ENCODE data around the gene CTRB2. TPM values are rescaled to one million over a fixed set of nuclear protein-coding genes. Genes with fewer than 3 reads are reported as not detected.
"Not testable (repeated sequence)": the region's sequence is repeated elsewhere in the genome, so short reads cannot be mapped to it uniquely, and the experiment has no call there.

CTRB2 gene
- total RNA-seq, 2 experiments from 2014 or later, result not detected

DNA sequence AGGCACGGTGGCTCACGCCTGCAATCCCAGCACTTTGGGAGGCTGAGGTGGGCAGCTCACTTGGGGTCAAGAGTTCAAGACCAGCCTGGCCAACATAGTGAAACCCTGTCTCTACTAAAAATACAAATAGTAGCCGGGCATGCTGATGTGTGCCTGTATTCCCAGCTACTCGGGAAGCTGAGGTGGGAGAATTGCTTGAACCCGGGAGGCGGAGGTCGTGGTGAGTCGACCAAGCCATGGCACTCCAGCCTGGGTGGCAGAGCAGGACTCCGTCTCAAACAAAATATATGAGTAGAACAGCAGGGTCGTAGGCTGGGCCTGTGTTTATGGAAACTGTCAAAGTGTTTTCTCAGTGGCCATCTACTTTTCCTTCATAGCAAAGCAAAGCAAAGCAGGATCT, 4.3 kb upstream of the CTRB2 start:
- H3K36me3 Mint-ChIP-seq (ENCODE audit: low read depth); H3K4me3 Mint-ChIP-seq; POLR2A ChIA-PET; DNase-seq; H3K4me1 Mint-ChIP-seq; H3K9me3 Mint-ChIP-seq; CTCF ChIA-PET; H3K27me3 Mint-ChIP-seq; H3K27ac Mint-ChIP-seq: not testable (repeated sequence)

DNA sequence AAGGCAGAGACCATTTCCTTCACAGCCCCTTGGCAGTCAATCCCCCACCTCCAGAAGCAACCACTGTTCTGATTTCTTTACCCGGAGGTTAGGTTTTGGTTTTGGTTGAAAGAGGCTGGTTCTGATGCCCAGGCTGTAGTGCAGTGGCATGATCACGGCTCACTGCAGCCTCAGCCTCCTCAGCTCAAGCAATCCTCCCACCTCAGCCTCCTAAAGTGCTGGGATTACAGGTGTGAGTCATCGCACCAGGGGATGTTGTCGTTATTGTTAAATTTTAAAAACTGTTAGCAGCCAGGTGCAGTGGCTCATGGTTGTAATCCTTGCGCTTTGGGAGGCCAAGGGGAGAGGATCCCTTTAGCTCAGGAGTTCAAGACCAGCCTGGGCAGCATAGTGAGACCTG, 3.0 kb upstream of the CTRB2 start:
- Mint-ChIP-seq H3K27ac (no peak overlapping the region), H3K4me3 (no peak overlapping the region), H3K27me3 (no peaks in the 10 kb centered on the region), H3K36me3 (ENCODE audit: low read depth) (no peaks in the 10 kb centered on the region), H3K4me1 (no peaks in the 10 kb centered on the region), H3K9me3 (no peaks in the 10 kb centered on the region)
- CTCF ChIA-PET, result interaction anchor here (0.6 to 2.2 kb wide), 4 partner anchors 10 to 740 kb away, joined by 3 to 7 read pairs (median 4); no protein-coding TSS in a partner anchor
- POLR2A ChIA-PET, result no interaction called here
- no peak for DNase-seq

DNA sequence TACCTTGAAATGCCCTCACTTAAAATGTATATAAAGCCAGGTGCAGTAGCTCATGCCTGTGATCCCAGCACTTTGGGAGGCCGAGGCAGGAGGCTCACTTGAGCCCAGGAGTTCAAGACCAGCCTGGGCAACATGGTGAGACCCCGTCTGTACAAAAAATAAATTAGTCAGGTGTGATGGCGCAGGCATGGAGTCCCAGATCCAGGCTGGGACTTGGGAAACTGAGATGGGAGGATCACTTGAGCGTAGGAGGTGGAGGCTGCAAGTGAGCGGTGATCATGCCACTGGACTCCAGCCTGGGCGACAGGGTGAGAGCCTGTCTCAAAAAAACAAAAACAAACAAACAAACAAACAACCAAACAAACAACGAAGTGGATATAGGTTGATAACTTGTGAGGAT, 2.6 kb upstream of the CTRB2 start:
- CTCF ChIA-PET, result interaction anchor here (0.6 to 2.2 kb wide), 4 partner anchors 10 to 740 kb away, joined by 3 to 7 read pairs (median 4); no protein-coding TSS in a partner anchor
- H3K4me3 Mint-ChIP-seq; H3K9me3 Mint-ChIP-seq; H3K4me1 Mint-ChIP-seq; H3K36me3 Mint-ChIP-seq (ENCODE audit: low read depth); POLR2A ChIA-PET; H3K27ac Mint-ChIP-seq; DNase-seq; H3K27me3 Mint-ChIP-seq: not testable (repeated sequence)

DNA sequence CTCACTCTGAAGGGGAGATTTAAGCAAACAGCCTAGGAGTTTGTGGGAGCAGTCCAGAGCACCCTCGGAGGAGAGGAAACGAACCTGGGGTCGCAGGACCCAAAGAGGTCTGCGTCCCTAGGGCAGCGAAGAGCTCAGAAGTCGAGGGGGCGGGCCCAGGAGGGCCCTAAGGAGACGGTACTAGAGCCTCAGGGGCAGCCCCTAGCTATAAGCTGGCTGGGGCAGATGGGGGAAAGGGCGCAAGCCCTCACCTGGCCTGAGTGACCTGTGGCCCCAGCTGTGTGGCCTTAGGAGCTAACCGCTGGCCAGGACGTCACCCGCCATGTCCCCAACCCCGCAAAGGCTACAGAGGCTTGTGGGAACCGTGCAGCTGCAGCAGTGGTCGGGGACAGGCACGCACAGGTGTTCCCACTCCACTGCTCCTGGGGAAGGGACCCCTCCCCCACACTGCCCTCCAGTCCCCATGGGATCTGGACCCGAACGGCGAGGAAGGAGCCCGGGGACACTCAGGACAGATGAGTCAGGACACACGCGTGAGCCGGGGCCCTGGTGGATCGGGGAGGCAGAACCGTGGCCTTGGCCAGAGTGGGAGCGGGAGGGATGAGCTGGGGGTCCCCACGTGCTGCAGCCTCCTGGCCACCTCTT, 2.0 kb upstream of the CTRB2 start:
- H3K4me3 Mint-ChIP-seq, result no peak overlapping the region
- H3K36me3 Mint-ChIP-seq (ENCODE audit: low read depth), result no peaks in the 10 kb centered on the region
- no peaks in the 10 kb centered on the region for H3K9me3 Mint-ChIP-seq
- H3K27me3 Mint-ChIP-seq, result no peaks in the 10 kb centered on the region
- CTCF ChIA-PET, result interaction anchor here (0.9 to 2.2 kb wide), 3 partner anchors 9 to 256 kb away, joined by 3 to 7 read pairs (median 4); no protein-coding TSS in a partner anchor
- POLR2A ChIA-PET, result no interaction called here
- H3K4me1 Mint-ChIP-seq, result no peaks in the 10 kb centered on the region
- no peak overlapping the region for H3K27ac Mint-ChIP-seq
- no peak for DNase-seq

DNA sequence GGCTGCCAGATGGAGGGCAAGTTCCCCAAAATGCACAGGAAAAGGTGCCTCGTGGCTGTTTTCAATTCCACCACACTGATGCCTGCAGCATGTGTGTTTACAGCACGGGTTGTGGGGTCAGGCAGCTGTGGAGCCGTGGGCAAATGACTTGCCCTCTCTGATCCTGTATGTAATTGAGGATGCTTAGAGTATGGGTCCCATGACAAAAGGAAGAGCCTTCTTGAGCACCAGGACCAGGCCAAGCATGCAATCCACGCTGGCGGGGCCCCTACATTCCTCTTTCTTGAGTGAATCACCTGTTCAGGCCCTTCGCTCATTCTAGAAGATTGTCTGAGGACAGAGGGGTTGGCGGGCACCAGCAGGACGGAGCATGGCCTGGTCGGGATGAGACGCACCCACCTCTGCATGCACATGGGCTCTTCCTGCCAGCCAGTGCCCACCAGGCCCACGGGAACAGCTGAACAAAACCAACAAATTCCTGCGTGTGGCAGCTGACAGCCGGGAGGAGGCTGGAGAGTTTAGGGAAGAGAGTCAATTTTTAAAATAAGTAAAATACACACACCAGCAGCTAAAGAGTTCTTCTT, 1.4 kb upstream of the CTRB2 start:
- no peaks in the 10 kb centered on the region for H3K27me3 Mint-ChIP-seq
- POLR2A ChIA-PET, result no interaction called here
- H3K4me3 Mint-ChIP-seq, result no peak overlapping the region
- H3K4me1 Mint-ChIP-seq, result no peaks in the 10 kb centered on the region
- no peak for DNase-seq
- CTCF ChIA-PET, result interaction anchor here (1.3 to 2.2 kb wide), 2 partner anchors 9 to 25 kb away, joined by 4 to 7 read pairs; no protein-coding TSS in a partner anchor
- no peaks in the 10 kb centered on the region for H3K36me3 Mint-ChIP-seq (ENCODE audit: low read depth)
- H3K27ac Mint-ChIP-seq, result no peak overlapping the region
- no peaks in the 10 kb centered on the region for H3K9me3 Mint-ChIP-seq

DNA sequence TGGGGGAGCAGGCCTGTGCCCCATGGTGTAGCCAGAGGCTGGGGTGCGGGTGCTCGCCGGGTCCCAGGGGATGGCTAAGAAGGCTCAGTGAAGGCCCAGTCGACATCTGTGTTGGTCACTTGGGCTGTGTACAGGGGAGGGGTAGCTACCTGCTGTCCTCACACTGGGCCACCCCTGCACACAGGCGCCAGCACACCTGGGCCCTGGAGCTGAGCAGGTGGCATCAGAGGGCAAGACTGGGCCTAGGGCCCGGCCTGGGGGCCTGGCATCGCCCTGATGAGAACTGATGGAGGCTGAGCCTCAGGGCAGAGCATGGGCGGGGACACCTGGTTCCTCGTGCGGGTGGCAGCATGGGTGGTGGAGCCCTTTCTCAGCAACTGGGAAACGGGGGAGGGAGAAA, 870 bp upstream of the CTRB2 start:
- Mint-ChIP-seq H3K9me3 (no peaks in the 10 kb centered on the region), H3K4me3 (no peak overlapping the region), H3K4me1 (no peaks in the 10 kb centered on the region), H3K27me3 (no peaks in the 10 kb centered on the region), H3K36me3 (ENCODE audit: low read depth) (no peaks in the 10 kb centered on the region), H3K27ac (no peak overlapping the region)
- POLR2A ChIA-PET, result no interaction called here
- CTCF ChIA-PET, result no interaction called here
- no peak for DNase-seq

DNA sequence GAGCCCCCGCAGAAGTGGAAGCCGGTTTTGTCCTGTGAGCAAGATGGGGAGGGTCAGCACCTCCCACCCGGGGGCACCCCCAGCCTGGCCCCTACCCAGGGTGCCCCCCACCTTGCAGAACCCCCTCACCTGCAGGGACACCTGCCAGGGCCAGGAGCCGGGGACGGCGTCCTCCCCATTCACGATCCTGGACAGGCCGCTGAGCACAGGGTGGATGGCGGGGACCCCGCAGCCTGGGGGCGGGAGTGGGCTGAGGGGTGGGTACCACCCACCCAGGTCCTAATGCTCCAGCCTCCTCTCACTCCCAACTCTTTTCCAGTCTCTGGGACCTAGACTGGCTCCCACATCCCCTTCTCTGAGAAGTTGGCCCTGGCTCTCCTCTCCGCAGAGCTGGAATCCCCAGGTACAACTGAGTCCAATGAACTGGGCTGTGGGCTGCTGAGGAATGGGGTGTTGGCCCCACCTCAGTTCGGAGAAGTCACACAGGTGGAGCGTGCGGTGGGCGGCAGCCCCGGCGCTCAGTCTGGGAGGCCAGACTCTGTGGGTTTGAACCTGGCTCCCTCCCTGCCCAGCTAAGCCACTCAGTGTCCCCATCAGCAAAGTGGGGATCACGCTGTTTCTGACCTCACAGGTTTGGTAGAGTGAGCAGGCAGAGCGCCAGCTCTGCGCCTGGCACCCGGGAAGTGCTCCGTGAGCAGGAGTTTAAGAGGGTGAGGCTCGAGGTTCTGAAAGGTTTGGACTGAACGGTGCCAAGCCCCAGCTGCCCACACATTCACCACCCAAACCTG, 806 bp downstream of the CTRB2 start:
- POLR2A ChIA-PET; H3K27ac Mint-ChIP-seq; H3K36me3 Mint-ChIP-seq (ENCODE audit: low read depth); H3K4me1 Mint-ChIP-seq; H3K27me3 Mint-ChIP-seq; DNase-seq; H3K4me3 Mint-ChIP-seq; H3K9me3 Mint-ChIP-seq; CTCF ChIA-PET: not testable (repeated sequence)

DNA sequence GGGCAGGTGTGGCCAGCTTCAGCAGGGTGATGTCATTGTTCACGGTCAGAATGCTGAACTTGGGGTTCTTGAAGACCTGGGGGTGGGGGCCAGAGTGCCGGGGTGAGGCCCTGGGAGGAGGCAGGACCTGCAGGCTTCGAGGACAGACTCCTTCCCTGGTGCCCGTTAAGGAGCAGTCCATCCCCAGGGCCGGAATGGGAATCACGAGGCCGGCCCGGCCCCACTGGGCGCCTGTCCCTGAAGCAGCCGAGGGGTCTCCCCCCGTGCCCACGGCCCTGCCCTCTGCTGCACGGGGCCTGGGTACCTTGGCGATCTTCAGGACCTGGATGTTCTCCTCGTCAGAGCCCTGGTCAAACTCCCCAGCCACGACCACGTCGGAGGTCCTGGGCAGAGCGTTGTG, 1.5 kb downstream of the CTRB2 start:
- DNase-seq; H3K4me1 Mint-ChIP-seq; CTCF ChIA-PET; H3K27me3 Mint-ChIP-seq; H3K27ac Mint-ChIP-seq; H3K9me3 Mint-ChIP-seq; H3K4me3 Mint-ChIP-seq; H3K36me3 Mint-ChIP-seq (ENCODE audit: low read depth); POLR2A ChIA-PET: not testable (repeated sequence)

DNA sequence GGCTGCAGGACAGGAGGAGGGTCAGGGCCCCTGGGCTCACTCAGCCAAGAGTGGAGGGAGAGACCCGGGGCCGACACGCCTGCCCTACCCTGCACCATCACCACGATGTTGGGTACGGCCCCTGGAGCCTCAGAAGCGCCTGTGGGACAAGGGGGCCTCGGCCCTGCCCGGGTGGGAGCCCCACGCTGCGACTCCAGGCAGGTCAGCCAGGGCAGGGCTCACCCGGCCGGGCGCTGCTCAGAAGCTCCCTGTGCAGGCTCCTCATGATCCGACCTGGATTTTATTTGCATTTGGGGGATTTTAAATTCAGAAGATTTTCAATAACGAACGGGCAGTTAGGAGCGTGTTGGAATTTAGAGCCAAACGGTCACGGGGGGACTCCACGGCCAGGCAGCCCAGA, 2.1 kb downstream of the CTRB2 start:
- H3K36me3 Mint-ChIP-seq (ENCODE audit: low read depth); DNase-seq; H3K27me3 Mint-ChIP-seq; POLR2A ChIA-PET; H3K4me1 Mint-ChIP-seq; H3K9me3 Mint-ChIP-seq; CTCF ChIA-PET; H3K27ac Mint-ChIP-seq; H3K4me3 Mint-ChIP-seq: not testable (repeated sequence)

DNA sequence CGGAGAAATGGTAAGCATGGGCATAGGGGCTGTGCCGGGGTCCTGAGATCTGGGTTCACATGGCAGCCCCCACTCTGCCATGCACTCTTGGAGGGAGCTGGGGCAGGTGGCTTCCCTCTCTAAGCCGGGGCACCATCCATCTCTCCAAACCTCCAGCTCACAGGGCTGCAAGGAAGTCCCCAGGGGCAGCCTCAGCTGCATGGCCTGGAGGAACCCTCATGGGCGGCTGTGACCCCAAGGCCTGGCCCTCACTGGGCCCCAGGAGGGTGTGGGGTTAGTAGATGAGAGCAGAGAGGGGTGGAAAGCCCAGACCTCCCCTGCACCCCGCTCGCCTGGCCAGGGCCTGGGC, 2.6 kb downstream of the CTRB2 start:
- Mint-ChIP-seq H3K9me3 (no peaks in the 10 kb centered on the region), H3K27ac (no peak overlapping the region), H3K27me3 (peaks cover 5% of the 10 kb centered on the region), H3K4me1 (peaks cover 5% of the 10 kb centered on the region), H3K4me3 (no peak overlapping the region), H3K36me3 (ENCODE audit: low read depth) (no peaks in the 10 kb centered on the region)
- CTCF ChIA-PET, result no interaction called here
- no peak for DNase-seq
- POLR2A ChIA-PET, result no interaction called here

DNA sequence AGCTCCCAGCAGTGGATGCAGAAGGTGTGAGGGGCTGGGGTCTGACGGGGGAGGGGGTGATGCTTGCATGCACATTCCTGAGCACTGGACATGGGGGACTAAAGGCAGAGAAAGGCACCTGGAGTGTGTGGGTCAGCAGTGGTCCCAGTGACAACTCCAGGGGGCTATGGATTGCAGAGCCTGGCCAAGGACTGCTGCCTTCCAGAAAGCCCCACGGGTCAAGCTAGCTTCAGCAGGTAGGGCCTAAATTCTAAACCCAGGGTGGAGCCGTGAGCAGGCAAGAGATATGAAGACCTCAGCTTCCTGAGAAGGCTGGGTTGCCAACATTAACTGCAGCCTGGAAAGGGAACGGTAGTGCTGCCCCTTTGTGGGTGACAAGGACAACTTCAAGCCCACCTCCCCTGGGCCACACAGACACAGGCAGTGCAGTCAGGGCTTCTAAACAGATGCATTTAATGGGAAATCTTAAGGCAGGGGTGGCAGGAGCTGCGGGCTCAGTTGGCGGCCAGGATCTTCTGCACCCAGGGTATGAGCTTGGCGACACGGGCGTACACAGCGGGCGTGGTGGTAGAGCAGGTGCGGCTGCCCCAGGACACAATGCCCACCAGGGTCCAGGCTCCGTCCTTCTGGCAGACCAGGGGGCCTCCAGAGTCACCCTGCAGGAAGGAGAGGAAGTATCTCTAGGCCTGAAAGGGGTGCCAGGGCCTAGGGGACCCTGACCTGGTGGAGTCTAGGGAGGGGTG, 3.1 kb downstream of the CTRB2 start:
- H3K27me3 Mint-ChIP-seq, result peaks cover 5% of the 10 kb centered on the region
- H3K9me3 Mint-ChIP-seq, result no peaks in the 10 kb centered on the region
- no peak for DNase-seq
- H3K36me3 Mint-ChIP-seq (ENCODE audit: low read depth), result no peaks in the 10 kb centered on the region
- no peak overlapping the region for H3K4me3 Mint-ChIP-seq
- POLR2A ChIA-PET, result no interaction called here
- no peak overlapping the region for H3K27ac Mint-ChIP-seq
- CTCF ChIA-PET, result no interaction called here
- H3K4me1 Mint-ChIP-seq, result peaks cover 7% of the 10 kb centered on the region

DNA sequence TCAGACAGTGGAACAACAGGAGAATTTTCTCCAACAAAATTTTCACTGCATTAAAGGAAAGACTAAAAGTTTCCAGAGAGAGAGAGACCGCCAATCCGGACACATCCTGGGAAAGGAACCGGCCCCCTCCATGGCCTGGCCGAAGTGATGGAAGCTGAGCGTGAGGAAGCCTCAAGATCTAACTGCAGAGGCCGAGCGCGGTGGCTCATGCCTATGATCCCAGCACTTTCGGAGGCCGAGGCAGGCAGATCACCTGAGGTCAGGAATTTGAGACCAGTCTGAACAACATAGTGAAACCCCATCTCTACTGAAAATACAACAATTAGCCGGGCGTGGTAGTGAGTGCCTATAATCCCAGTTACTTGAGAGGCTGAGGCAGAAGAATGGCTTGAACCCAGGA, 3.9 kb downstream of the CTRB2 start:
- Mint-ChIP-seq H3K9me3 (no peaks in the 10 kb centered on the region), H3K4me1 (peaks cover 7% of the 10 kb centered on the region), H3K4me3 (no peak overlapping the region), H3K27me3 (peaks cover 9% of the 10 kb centered on the region), H3K27ac (no peak overlapping the region), H3K36me3 (ENCODE audit: low read depth) (no peaks in the 10 kb centered on the region)
- no peak for DNase-seq
- ChIA-PET CTCF (no interaction called here), POLR2A (no interaction called here)

DNA sequence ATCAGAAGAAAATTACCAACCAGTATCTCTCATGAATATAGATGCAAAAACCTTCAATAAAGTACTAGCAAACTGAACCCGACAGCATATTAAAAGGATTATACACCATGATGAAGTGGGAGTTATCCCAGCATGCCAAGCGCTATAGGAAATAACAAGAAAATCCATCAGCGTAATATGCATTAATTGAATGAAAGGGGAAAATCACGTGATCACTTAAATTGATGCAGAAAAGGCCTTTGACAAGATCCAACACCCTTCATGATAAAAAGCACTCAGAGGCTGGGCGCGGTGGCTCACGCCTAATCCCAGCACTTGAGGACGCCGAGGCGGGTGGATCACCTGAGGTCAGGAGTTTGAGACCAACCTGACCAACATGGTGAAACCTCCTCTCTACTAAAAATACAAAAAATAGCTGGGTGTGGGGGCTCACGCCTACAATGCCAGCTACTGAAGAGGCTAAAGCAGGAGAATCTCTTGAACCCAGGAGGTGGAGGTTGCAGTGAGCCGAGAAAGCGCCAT, 4.8 kb downstream of the CTRB2 start:
- H3K27me3 Mint-ChIP-seq, result peaks cover 14% of the 10 kb centered on the region
- H3K4me3 Mint-ChIP-seq, result no peak overlapping the region
- ChIA-PET POLR2A (no interaction called here), CTCF (interaction anchor here (0.6 to 2.1 kb wide), 6 partner anchors 27 to 530 kb away, joined by 3 to 9 read pairs (median 3); no protein-coding TSS in a partner anchor)
- H3K9me3 Mint-ChIP-seq, result no peaks in the 10 kb centered on the region
- H3K36me3 Mint-ChIP-seq (ENCODE audit: low read depth), result no peaks in the 10 kb centered on the region
- H3K27ac Mint-ChIP-seq, result no peak overlapping the region
- DNase-seq, result no peak
- peaks cover 7% of the 10 kb centered on the region for H3K4me1 Mint-ChIP-seq

All from activated CD4-positive, alpha-beta memory T cell treated with anti-CD3 and anti-CD28 coated beads, Interleukin-2, amount 10 ng/mL, durations not matched to agents 7 days and 5 days (primary cell).